A673 (cell line): ENCODE measurements around the gene MAVS. TPM values are rescaled to one million over a fixed set of nuclear protein-coding genes. Genes with fewer than 3 reads are reported as not detected.

Experiments used
- BruUV-seq: library from RNA; stranded (reverse); fragments of 400-500 nt; replicated peaks from 2 replicates; lab custom pipeline; 2021; lab: Mats Ljungman, UMichigan
- CTCF ChIA-PET: fragments of 300-600 bp; sonication (Branson Sonifier 250); formaldehyde crosslinking; loops from one replicate; lab custom pipeline; 2022; ENCODE audit warnings: antibody characterized with exemption; lab: Charles Lee
- POLR2A ChIA-PET: fragments of 300-600 bp; sonication (Branson Sonifier 250); formaldehyde crosslinking; loops from one replicate; lab custom pipeline; 2022; ENCODE audit warnings: antibody characterized with exemption; ENCODE audit not compliant: low non-redundant PET; lab: Charles Lee
- DNase-seq: peaks from one replicate; pipeline ENCODE4 v3.0.0-alpha.2; 2015; ENCODE audit warnings: low spot score
- H3K27ac ChIP-seq: fragments of 200-600 bp; sonication (generic); 2 replicates; pipeline ENCODE4 v1.5.1; 2016; ENCODE audit warnings: mixed run types, low read depth, mild to moderate bottlenecking, mixed read lengths, antibody characterized with exemption, low read length; ENCODE audit not compliant: poor library complexity, severe bottlenecking
- H3K27me3 ChIP-seq: fragments of 200-600 bp; sonication (generic); replicated peaks from 2 replicates; pipeline ENCODE4 v1.6.1; 2017; ENCODE audit warnings: mixed run types, low read depth, mild to moderate bottlenecking, mixed read lengths, antibody characterized with exemption, low read length; ENCODE audit not compliant: insufficient read depth, poor library complexity
- H3K36me3 ChIP-seq: fragments of 200-600 bp; sonication (generic); 2 replicates; pipeline ENCODE4 v1.6.1; 2016; ENCODE audit warnings: mixed run types, mild to moderate bottlenecking, mixed read lengths, antibody characterized with exemption, low read length; ENCODE audit not compliant: insufficient read depth, poor library complexity, severe bottlenecking
- H3K4me1 ChIP-seq: fragments of 200-600 bp; sonication (generic); 2 replicates; pipeline ENCODE4 v1.6.1; 2017; ENCODE audit warnings: mixed run types, mild to moderate bottlenecking, mixed read lengths, antibody characterized with exemption, low read length; ENCODE audit not compliant: insufficient read depth, poor library complexity, severe bottlenecking
- H3K4me3 ChIP-seq: fragments of 200-600 bp; sonication (generic); 2 replicates; pipeline ENCODE4 v1.5.1; 2016; ENCODE audit warnings: low read depth, mixed run types, mild to moderate bottlenecking, mixed read lengths, low read length; ENCODE audit not compliant: poor library complexity, severe bottlenecking
- H3K9me3 ChIP-seq: fragments of 200-600 bp; sonication (generic); 2 replicates; pipeline ENCODE4 v1.6.1; 2016; ENCODE audit warnings: mixed run types, low read depth, mild to moderate bottlenecking, mixed read lengths, antibody characterized with exemption, low read length; ENCODE audit not compliant: poor library complexity, severe bottlenecking
- EZH2 ChIP-seq: fragments of 200-600 bp; sonication (generic); IDR thresholded peaks from 2 replicates; pipeline ENCODE4 v1.6.1; 2017; ENCODE audit warnings: borderline replicate concordance, low read depth, mild to moderate bottlenecking, mixed read lengths, antibody characterized with exemption, low read length; ENCODE audit not compliant: poor library complexity, severe bottlenecking
- intact Hi-C: fragments of 100-400 bp; cut with micrococcal nuclease; formaldehyde crosslinking; loops from one replicate; pipeline ENCODE4 v1.10.0; 2022; ENCODE audit not compliant: unreplicated experiment
- total RNA-seq: library from RNA; stranded (reverse); gene quantifications from 2 replicates; pipeline ENCODE4 v1.2.3, GENCODE V29; 2021
- TF ChIP-seq, protein P1 (sequence below): fragments of 300-800, 200-600 bp; sonication (generic); conservative IDR thresholded peaks from 2 replicates; pipeline ENCODE4 v1.5.1; 2017; ENCODE audit warnings: low read depth, mild to moderate bottlenecking, antibody characterized with exemption, low read length, moderate library complexity, mixed read lengths

The MAVS gene
- total RNA-seq, 1 experiment from 2014 or later = 28.2 TPM

- Histone ChIP-seq H3K27ac (peak overlapping the region; percentile 37), H3K36me3 (peaks cover 94% of the 10 kb centered on the region), H3K27me3 (no peaks in the 10 kb centered on the region), H3K9me3 (no peaks in the 10 kb centered on the region), H3K4me1 (no peaks in the 10 kb centered on the region), H3K4me3 (no peak overlapping the region)
- no peak for TF ChIP-seq EZH2
- TF ChIP-seq, protein P1, sequence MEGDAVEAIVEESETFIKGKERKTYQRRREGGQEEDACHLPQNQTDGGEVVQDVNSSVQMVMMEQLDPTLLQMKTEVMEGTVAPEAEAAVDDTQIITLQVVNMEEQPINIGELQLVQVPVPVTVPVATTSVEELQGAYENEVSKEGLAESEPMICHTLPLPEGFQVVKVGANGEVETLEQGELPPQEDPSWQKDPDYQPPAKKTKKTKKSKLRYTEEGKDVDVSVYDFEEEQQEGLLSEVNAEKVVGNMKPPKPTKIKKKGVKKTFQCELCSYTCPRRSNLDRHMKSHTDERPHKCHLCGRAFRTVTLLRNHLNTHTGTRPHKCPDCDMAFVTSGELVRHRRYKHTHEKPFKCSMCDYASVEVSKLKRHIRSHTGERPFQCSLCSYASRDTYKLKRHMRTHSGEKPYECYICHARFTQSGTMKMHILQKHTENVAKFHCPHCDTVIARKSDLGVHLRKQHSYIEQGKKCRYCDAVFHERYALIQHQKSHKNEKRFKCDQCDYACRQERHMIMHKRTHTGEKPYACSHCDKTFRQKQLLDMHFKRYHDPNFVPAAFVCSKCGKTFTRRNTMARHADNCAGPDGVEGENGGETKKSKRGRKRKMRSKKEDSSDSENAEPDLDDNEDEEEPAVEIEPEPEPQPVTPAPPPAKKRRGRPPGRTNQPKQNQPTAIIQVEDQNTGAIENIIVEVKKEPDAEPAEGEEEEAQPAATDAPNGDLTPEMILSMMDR = no peak
- BruUV-seq = no TSS peak
- CTCF ChIA-PET = no interaction called here
- POLR2A ChIA-PET = no interaction called here
- intact Hi-C loops = no loop called here
- no peak for DNase-seq
Measured at GRCh38 chr20:3914446-3914845, 67.8 kb downstream of the MAVS start.

DNA sequence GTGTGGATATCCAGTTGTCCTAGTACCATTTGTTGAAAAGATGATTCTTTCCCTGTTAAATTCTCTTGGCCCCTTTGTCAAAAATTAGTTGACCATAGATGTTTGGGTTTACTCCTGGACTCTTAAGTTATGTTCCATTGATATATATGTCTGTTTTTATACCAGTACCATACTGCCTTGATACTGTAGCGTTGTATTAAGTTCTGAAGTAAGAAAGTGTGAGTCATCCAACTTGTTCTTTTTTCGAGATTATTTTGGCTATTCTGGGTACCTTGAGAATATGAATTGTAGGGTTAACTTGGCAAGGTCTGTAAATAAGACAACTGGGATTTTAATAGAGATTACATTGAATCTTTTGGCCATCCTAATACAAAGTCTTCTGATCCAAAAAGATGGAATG lies 69.1 kb downstream of the MAVS start:
- ChIA-PET POLR2A (no interaction called here), CTCF (no interaction called here)
- intact Hi-C loops = no loop called here
- TF ChIP-seq EZH2 = no peak
- TF ChIP-seq, protein P1 = no peak
- BruUV-seq = no TSS peak
- H3K27ac ChIP-seq = no peak overlapping the region
- no peaks in the 10 kb centered on the region for H3K27me3 ChIP-seq
- H3K4me1 ChIP-seq = no peaks in the 10 kb centered on the region
- no peaks in the 10 kb centered on the region for H3K9me3 ChIP-seq
- H3K4me3 ChIP-seq = no peak overlapping the region
- H3K36me3 ChIP-seq = peaks cover 94% of the 10 kb centered on the region
- DNase-seq = no peak

GRCh38 chr20:3916364-3916763 lies 69.7 kb downstream of the MAVS start:
- no peak for DNase-seq
- POLR2A ChIA-PET = no interaction called here

More at GRCh38 chr20:3916364-3916763, 69.7 kb downstream of the MAVS start:
- intact Hi-C loops = no loop called here
- H3K4me3 ChIP-seq = no peak overlapping the region
- CTCF ChIA-PET = no interaction called here
- H3K27me3 ChIP-seq = no peaks in the 10 kb centered on the region
- no peaks in the 10 kb centered on the region for H3K9me3 ChIP-seq
- no TSS peak for BruUV-seq
- H3K36me3 ChIP-seq = peaks cover 88% of the 10 kb centered on the region
- no peak overlapping the region for H3K27ac ChIP-seq
- TF ChIP-seq, protein P1 = no peak
- TF ChIP-seq EZH2 = no peak
- H3K4me1 ChIP-seq = no peaks in the 10 kb centered on the region
